Uterus (tissue), 2 donors: ENCODE data around the gene SPDEF.

Experiments
- POLR2A ChIP-seq, 2 donors: fragments of 450-650 bp; IDR thresholded peaks; one replicate each; pipeline ENCODE4 v1.6.1; 2016; ENCODE audit warnings: antibody characterized with exemption in 2 of 2, mild to moderate bottlenecking in 1 of 2, moderate library complexity in 1 of 2
- TF ChIP-seq, protein P1 (sequence below), 4 experiments: fragments of 200-600 bp in 2 of 4; fragments of 450-650 bp in 2 of 4; sonication (generic) in 2 of 4; IDR thresholded peaks; one replicate each; pipeline ENCODE4 v1.5.1; 2016 to 2019; ENCODE audit warnings: antibody characterized with exemption in 4 of 4, mild to moderate bottlenecking in 2 of 4, moderate library complexity in 1 of 4

GRCh38 chr6:34534656-34535055, 21.5 kb downstream of the SPDEF start:
- TF ChIP-seq POLR2A (IDR thresholded peaks at IDR 0.05), result no peak
- TF ChIP-seq, protein P1, sequence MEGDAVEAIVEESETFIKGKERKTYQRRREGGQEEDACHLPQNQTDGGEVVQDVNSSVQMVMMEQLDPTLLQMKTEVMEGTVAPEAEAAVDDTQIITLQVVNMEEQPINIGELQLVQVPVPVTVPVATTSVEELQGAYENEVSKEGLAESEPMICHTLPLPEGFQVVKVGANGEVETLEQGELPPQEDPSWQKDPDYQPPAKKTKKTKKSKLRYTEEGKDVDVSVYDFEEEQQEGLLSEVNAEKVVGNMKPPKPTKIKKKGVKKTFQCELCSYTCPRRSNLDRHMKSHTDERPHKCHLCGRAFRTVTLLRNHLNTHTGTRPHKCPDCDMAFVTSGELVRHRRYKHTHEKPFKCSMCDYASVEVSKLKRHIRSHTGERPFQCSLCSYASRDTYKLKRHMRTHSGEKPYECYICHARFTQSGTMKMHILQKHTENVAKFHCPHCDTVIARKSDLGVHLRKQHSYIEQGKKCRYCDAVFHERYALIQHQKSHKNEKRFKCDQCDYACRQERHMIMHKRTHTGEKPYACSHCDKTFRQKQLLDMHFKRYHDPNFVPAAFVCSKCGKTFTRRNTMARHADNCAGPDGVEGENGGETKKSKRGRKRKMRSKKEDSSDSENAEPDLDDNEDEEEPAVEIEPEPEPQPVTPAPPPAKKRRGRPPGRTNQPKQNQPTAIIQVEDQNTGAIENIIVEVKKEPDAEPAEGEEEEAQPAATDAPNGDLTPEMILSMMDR (IDR thresholded peaks at IDR 0.05), result no peak
